HCT116 (cell line): ENCODE measurements around the gene SUGCT. TPM values are rescaled to one million over a fixed set of nuclear protein-coding genes. Genes with fewer than 3 reads are reported as not detected.

Experiments
- ATAC-seq: fragments of 200-7000 bp; cut with Tn5 transposase; 2 replicates; pipeline ENCODE4 v1.9.1; 2020; ENCODE audit warnings: mild to moderate bottlenecking, moderate library complexity
- BruUV-seq: library from RNA; stranded (reverse); fragments of 400-500 nt; replicated peaks from 2 replicates; lab custom pipeline; 2021; lab: Mats Ljungman, UMichigan
- CTCF ChIA-PET: fragments of 300-600 bp; sonication (Branson Sonifier 250); formaldehyde crosslinking; loops from one replicate; lab custom pipeline; 2021; ENCODE audit warnings: antibody characterized with exemption; lab: Charles Lee
- POLR2A ChIA-PET: fragments of 300-600, 350-600 bp; sonication (Branson Sonifier 250); formaldehyde crosslinking; loops from one replicate; lab custom pipeline; 2021; ENCODE audit warnings: antibody characterized with exemption; lab: Charles Lee
- RAD21 ChIA-PET, 2 experiments: fragments of 300-600 bp; sonication (Branson Sonifier 250); formaldehyde crosslinking; loops; one replicate each; lab custom pipeline; 2023; ENCODE audit warnings: low total read pairs in 2 of 2; ENCODE audit not compliant: uncharacterized antibody in 2 of 2, unreplicated experiment in 2 of 2, low non-redundant PET in 1 of 2; lab: Charles Lee
- DNase-seq: peaks from one replicate; pipeline ENCODE4 v3.0.0-alpha.2; 2010; ENCODE audit warnings: low read depth, low spot score
- H2AFZ ChIP-seq: fragments of 200-600 bp; shearing (Covaris generic), sonication (generic); 2 replicates; pipeline ENCODE4 v1.6.1; 2017; ENCODE audit warnings: low read depth, mixed run types, mixed read lengths, antibody characterized with exemption, low read length; ENCODE audit not compliant: poor library complexity, severe bottlenecking
- H3K27ac ChIP-seq: 2 replicates; pipeline ENCODE4 v1.5.1; 2012; ENCODE audit warnings: low read depth, low read length
- H3K27me3 ChIP-seq: fragments of 200-600 bp; sonication (generic); 2 replicates; pipeline ENCODE4 v1.6.1; 2016; ENCODE audit warnings: mixed run types, low read length, mixed read lengths; ENCODE audit not compliant: insufficient read depth
- H3K36me3 ChIP-seq, 2 experiments: fragments of 200-500 bp in 1 of 2; fragments of 200-600 bp in 1 of 2; sonication (Bioruptor generic) in 1 of 2; sonication (generic) in 1 of 2; 2 replicates each; pipeline versions ENCODE4 v1.5.1 to v1.6.1; 2014 to 2016; ENCODE audit warnings: low read length in 2 of 2, inconsistent platforms in 1 of 2, mixed read lengths in 1 of 2, mixed run types in 1 of 2; ENCODE audit not compliant: insufficient read depth in 2 of 2, control insufficient read depth in 1 of 2
- H3K4me1 ChIP-seq, 2 experiments: fragments of 200-600 bp in 1 of 2; sonication (generic) in 1 of 2; 2 replicates each; pipeline versions ENCODE4 v1.5.1 to v1.6.1; 2012 to 2017; ENCODE audit warnings: low read length in 2 of 2, inconsistent platforms in 1 of 2, mild to moderate bottlenecking in 1 of 2, mixed read lengths in 1 of 2, mixed run types in 1 of 2, moderate library complexity in 1 of 2; ENCODE audit not compliant: insufficient read depth in 2 of 2, control insufficient read depth in 1 of 2
- H3K4me2 ChIP-seq: fragments of 200-600 bp; sonication (generic); 2 replicates; pipeline ENCODE4 v1.6.1; 2017; ENCODE audit warnings: mixed run types, low read length, mixed read lengths
- H3K4me3 ChIP-seq, 2 experiments: fragments of 200-600 bp in 1 of 2; sonication (generic) in 1 of 2; replicated peaks in 1 of 2; 2 replicates each; pipeline ENCODE4 v1.5.1; 2011 to 2016; ENCODE audit warnings: low read length in 2 of 2, control low read depth in 1 of 2, low read depth in 1 of 2, mild to moderate bottlenecking in 1 of 2, mixed read lengths in 1 of 2, mixed run types in 1 of 2
- H3K79me2 ChIP-seq: fragments of 200-600 bp; sonication (generic); 2 replicates; pipeline ENCODE4 v1.6.1; 2017; ENCODE audit warnings: mild to moderate bottlenecking, mixed run types, low read length, moderate library complexity, mixed read lengths; ENCODE audit not compliant: insufficient read depth
- H3K9ac ChIP-seq: fragments of 200-600 bp; sonication (generic); 2 replicates; pipeline ENCODE4 v1.6.1; 2016; ENCODE audit warnings: low read length, mixed read lengths
- H3K9me2 ChIP-seq: fragments of 200-600 bp; sonication (generic), shearing (Covaris generic); 2 replicates; pipeline ENCODE4 v1.6.1; 2017; ENCODE audit warnings: mixed run types, mild to moderate bottlenecking, moderate library complexity; ENCODE audit not compliant: insufficient read depth
- H3K9me3 ChIP-seq, 2 experiments: fragments of 200-500 bp in 1 of 2; fragments of 200-600 bp in 1 of 2; sonication (Bioruptor generic) in 1 of 2; sonication (generic) in 1 of 2; 2 replicates each; pipeline ENCODE4 v1.6.1; 2014 to 2017; ENCODE audit warnings: low read length in 2 of 2, mixed read lengths in 2 of 2, inconsistent platforms in 1 of 2, low read depth in 1 of 2, mild to moderate bottlenecking in 1 of 2, mixed run types in 1 of 2, moderate library complexity in 1 of 2; ENCODE audit not compliant: control insufficient read depth in 1 of 2, insufficient read depth in 1 of 2
- H4K20me1 ChIP-seq: fragments of 200-600 bp; sonication (generic), shearing (Covaris generic); 2 replicates; pipeline ENCODE4 v1.6.1; 2017; ENCODE audit warnings: mixed run types, mild to moderate bottlenecking, moderate library complexity; ENCODE audit not compliant: insufficient read depth
- ATF3 ChIP-seq: IDR thresholded peaks from 2 replicates; pipeline ENCODE4 v1.6.1; 2012
- CEBPB ChIP-seq: IDR thresholded peaks from 2 replicates; pipeline ENCODE4 v1.6.1; 2012; ENCODE audit warnings: low read depth
- EGR1 ChIP-seq: IDR thresholded peaks from 2 replicates; pipeline ENCODE4 v1.6.1; 2012; ENCODE audit warnings: low read depth
- ELF1 ChIP-seq: IDR thresholded peaks from 2 replicates; pipeline ENCODE4 v1.6.1; 2012; ENCODE audit warnings: low read depth, borderline replicate concordance
- MAX ChIP-seq: IDR thresholded peaks from 2 replicates; pipeline ENCODE4 v1.6.1; 2012
- POLR2A ChIP-seq: IDR thresholded peaks from 2 replicates; pipeline ENCODE4 v1.7.0; 2011; ENCODE audit warnings: borderline replicate concordance; ENCODE audit not compliant: insufficient read depth, insufficient read length; ENCODE audit errors: extremely low read depth
- POLR2AphosphoS5 ChIP-seq: IDR thresholded peaks from 2 replicates; pipeline ENCODE4 v1.6.1; 2011; ENCODE audit warnings: mild to moderate bottlenecking, low read depth, low read length, moderate library complexity
- RAD21 ChIP-seq: IDR thresholded peaks from 2 replicates; pipeline ENCODE4 v1.6.1; 2012; ENCODE audit warnings: low read depth, mild to moderate bottlenecking
- SIN3A ChIP-seq: IDR thresholded peaks from 2 replicates; pipeline ENCODE4 v1.6.1; 2012; ENCODE audit warnings: low read depth
- SRF ChIP-seq: IDR thresholded peaks from 2 replicates; pipeline ENCODE4 v1.6.1; 2012; ENCODE audit warnings: low read depth
- TCF7L2 ChIP-seq: IDR thresholded peaks from 2 replicates; pipeline ENCODE4 v1.7.0; 2011; ENCODE audit warnings: borderline replicate concordance, inconsistent platforms; ENCODE audit not compliant: insufficient read depth, insufficient read length; ENCODE audit errors: extremely low read depth
- ZFX ChIP-seq: fragments of 450-650 bp; IDR thresholded peaks from 2 replicates; pipeline ENCODE4 v1.6.1; 2017
- intact Hi-C: fragments of 100-400 bp; cut with micrococcal nuclease; formaldehyde crosslinking; loops from 2 replicates; pipeline ENCODE4 v1.10.0; 2022
- total RNA-seq: library from RNA; stranded (reverse); gene quantifications from one replicate; pipeline ENCODE4 v1.2.1, GENCODE V29; 2021; ENCODE audit not compliant: unreplicated experiment
- TF ChIP-seq, protein P1 (sequence below), 3 experiments: fragments of 200-600 bp in 1 of 3; sonication (generic) in 1 of 3; IDR thresholded peaks in 2 of 3; conservative IDR thresholded peaks in 1 of 3; 2 replicates each; pipeline ENCODE4 v1.5.1; 2012 to 2017; ENCODE audit warnings: low read depth in 2 of 3, low read length in 2 of 3, antibody characterized with exemption in 1 of 3, borderline replicate concordance in 1 of 3, control low read depth in 1 of 3, mild to moderate bottlenecking in 1 of 3, mixed read lengths in 1 of 3, mixed run types in 1 of 3, moderate library complexity in 1 of 3; ENCODE audit not compliant: insufficient read depth in 1 of 3

The SUGCT gene
- total RNA-seq, 1 experiment from 2014 or later, result 4.4 TPM

DNA sequence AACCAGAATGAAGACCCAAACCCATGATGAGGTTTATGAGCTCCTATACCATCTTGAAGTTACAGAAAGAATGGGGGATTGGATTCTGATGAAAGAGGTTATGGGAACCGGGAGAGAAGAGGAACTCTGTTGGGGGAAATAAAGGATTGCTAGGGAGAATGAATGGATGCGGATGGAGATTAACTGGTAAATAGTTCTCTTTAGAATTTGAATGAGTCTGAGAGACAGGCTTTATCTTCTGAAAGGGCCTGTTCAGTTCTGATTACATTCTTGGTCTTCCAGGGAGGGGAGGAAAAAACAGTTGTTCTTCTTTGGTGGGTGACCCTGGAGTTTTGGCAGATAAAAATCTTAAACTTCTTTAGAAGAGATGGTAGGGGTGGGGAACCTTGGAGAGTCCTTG is 13.9 kb downstream of the SUGCT start:
- POLR2A ChIA-PET, result no interaction called here
- BruUV-seq, result no TSS peak
- intact Hi-C loops, result no loop called here
- H3K27me3 ChIP-seq, result no peaks in the 10 kb centered on the region
- RAD21 ChIA-PET, result no interaction called here
- TF ChIP-seq POLR2A (no peak), ELF1 (no peak), ZFX (no peak), SRF (no peak), ATF3 (no peak), CEBPB (no peak), RAD21 (no peak), SIN3A (no peak), TCF7L2 (no peak), MAX (no peak), POLR2AphosphoS5 (no peak), EGR1 (no peak)
- TF ChIP-seq, protein P1, sequence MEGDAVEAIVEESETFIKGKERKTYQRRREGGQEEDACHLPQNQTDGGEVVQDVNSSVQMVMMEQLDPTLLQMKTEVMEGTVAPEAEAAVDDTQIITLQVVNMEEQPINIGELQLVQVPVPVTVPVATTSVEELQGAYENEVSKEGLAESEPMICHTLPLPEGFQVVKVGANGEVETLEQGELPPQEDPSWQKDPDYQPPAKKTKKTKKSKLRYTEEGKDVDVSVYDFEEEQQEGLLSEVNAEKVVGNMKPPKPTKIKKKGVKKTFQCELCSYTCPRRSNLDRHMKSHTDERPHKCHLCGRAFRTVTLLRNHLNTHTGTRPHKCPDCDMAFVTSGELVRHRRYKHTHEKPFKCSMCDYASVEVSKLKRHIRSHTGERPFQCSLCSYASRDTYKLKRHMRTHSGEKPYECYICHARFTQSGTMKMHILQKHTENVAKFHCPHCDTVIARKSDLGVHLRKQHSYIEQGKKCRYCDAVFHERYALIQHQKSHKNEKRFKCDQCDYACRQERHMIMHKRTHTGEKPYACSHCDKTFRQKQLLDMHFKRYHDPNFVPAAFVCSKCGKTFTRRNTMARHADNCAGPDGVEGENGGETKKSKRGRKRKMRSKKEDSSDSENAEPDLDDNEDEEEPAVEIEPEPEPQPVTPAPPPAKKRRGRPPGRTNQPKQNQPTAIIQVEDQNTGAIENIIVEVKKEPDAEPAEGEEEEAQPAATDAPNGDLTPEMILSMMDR (IDR thresholded peaks at IDR 0.05 in 2 of 3, conservative IDR thresholded peaks at IDR 0.05 in 1 of 3; ENCODE audit: borderline replicate concordance in 1 of 3, insufficient read depth in 1 of 3, low read depth in 2 of 3, low read length in 2 of 3), result no peak
- H4K20me1 ChIP-seq, result no peaks in the 10 kb centered on the region
- no peak overlapping the region for H3K27ac ChIP-seq
- no peaks in the 10 kb centered on the region for H3K79me2 ChIP-seq
- no peaks in the 10 kb centered on the region; a peak in 1 of 4 replicates for H3K9me3 ChIP-seq
- no peak overlapping the region for H2AFZ ChIP-seq
- H3K4me3 ChIP-seq, result no peak overlapping the region
- no peak overlapping the region for H3K4me2 ChIP-seq
- H3K9me2 ChIP-seq, result no peaks in the 10 kb centered on the region
- CTCF ChIA-PET, result no interaction called here
- peaks cover 0 to 8% of the 10 kb centered on the region in 2 experiments; a peak in 1 of 4 replicates for H3K4me1 ChIP-seq
- no peaks in the 10 kb centered on the region for H3K36me3 ChIP-seq
- DNase-seq (no peak), ATAC-seq (no peak)
- H3K9ac ChIP-seq, result no peak overlapping the region
